NCI-H2029 treated with DMSO at 0.1 percent for 48 hours (cell line): ENCODE measurements around the gene FRK.
"Not testable (repeated sequence)": the region's sequence is repeated elsewhere in the genome, so short reads cannot be mapped to it uniquely, and the experiment has no call there.

Experiments
- DNase-seq: peaks from one replicate; lab custom pipeline; 2025; lab: John Stamatoyannopoulos, UW

Gene FRK

GRCh38 chr6:116060572-116061283 is at the start of gene FRK:
FRK (minus strand) TSS chr6:116060891; CDS start chr6:116060311, 580 bp downstream.
- no peak for DNase-seq

- no peak for DNase-seq
These were observed 48.1 kb upstream of the FRK start for GRCh38 chr6:116108836-116109235.

DNA sequence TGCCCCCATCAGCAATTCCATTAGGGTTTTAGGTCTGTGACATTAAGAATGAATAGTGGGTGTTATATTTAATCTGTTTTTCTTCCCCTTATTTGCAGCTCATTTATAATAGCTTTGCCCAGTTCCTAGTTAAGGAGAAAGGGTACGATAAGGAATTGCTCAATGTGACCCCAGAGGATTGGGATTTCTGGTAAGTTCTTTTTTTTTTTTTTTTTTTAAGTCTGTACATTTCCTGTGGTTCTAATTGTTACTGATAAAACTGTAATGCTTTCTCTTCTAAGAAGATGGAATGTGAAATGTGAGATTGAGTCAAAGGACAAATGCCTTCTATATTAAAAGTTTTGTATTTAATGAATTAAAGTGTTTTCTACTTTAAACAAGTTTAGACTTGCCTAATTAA is 45.5 kb upstream of the FRK start:
- no peak for DNase-seq

GRCh38 chr6:116105247-116105646 is 44.6 kb upstream of the FRK start:
- no peak for DNase-seq

DNA sequence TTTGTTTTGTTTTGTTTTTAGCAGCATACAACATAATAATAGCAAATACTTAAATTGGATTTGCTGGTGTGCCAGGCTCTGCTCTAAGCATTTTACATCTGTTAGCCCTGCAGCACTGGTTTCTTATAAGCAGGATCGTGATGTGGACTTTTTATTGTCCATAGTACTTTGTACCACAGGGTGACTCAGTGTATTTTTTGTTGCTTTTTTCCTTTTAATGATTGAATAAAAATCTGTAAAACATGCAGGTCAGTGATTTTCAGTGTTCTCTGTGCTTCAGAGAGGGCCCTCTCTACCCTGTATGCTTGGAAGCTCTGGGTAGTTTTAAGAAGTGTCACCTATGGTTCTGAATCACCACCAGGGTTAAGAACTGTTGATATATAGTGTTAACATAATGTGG is 43.9 kb upstream of the FRK start:
- no peak for DNase-seq

GRCh38 chr6:116102873-116103272 is 42.2 kb upstream of the FRK start:
- no peak for DNase-seq

GRCh38 chr6:116101790-116102189 is 41.1 kb upstream of the FRK start:
- DNase-seq, result no peak

- DNase-seq, result no peak
These were observed 40.6 kb upstream of the FRK start for GRCh38 chr6:116101302-116101718.

- DNase-seq, result peak; percentile 72
These were observed 40.0 kb upstream of the FRK start, which contains the start of gene NT5DC1 for GRCh38 chr6:116100419-116101301. NT5DC1 (plus strand) TSS chr6:116100853; CDS start chr6:116100931, 78 bp downstream.

DNA sequence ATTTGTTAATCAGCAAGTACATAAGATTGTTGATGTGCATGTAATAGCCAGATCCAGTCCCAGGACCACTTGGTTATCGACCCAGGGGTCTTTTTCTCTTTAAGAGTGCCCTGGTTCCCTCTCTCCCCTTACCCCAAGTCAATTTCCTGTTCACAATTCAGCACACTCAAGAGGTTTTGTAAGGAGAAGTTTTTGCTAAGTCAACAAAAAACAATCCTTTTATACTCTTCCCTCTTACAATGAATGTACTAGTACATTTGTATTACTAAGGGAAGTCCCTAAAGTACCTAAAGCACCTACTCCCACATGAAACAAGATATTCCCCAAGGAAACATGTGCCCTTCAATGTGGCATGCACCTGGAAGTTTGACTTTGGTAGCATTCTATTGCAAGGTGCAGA is 38.3 kb upstream of the FRK start:
- DNase-seq, result no peak

DNA sequence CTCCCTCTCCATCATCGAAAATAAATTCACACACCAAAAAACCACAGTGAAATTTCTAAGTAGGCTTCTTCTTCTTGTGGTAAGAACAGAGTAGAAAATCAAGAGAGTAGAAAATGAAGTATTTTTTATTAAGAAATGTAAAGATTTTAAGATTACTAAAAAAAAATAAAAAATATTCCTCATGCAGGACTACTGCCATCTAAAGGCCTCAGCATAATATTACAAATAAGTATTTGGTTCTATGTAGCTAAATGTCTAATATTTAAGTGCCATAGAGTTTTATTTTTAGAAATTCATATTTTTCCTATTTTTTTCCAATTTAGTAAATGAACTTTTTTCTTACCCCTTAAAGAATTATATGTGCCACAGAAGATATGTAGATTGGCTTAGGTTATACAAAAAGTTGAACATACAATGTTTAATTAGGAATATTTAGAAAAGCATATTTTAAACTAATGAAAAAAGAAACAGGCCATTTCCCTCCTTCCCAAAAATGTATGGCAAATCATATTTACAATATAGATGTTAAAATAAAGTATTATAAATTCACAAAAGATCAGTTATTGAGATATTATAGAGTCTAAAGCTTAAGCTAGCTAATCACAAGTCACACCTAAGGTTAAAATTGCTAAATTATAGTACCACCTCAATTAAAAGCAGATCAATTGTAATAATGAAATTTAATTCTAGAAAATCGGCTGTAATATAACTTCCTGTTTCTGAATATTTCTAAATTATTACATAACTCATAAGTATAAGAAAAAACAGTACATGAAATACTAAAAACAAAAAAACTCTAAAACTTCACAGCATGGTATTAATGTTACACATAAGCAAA is 36.5 kb upstream of the FRK start:
- DNase-seq, result no peak

DNA sequence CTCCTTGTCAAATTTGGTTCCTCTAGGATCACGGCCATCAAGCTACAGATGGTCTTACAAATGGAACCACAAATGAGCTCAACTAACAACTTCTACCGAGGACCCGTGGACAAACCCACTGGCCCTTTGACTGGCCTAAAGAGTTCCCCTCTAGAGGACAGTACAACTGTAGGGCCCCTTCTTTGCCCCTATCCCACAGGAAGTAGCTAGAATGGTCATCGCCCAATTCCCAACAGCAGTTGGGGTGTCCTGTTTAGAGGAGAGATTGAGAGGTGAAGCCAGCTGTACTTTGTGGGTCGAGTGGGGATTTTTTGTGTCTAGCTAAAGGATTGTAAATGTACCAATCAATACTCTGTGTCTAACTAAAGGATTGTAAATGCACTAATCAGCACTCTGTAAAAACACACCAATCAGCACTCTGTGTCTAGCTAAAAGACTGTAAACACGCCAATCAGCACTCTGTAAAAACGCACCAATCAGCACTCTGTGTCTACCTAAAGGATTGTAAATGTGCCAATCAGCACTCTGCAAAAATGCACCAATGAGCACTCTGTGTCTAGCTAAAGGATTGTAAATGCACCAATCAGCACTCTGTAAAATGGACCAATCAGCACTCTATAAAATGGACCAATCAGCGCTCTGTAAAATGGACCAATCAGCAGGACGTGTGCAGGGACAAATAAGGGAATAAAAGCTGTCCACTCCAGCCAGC is 35.5 kb upstream of the FRK start:
- not testable (repeated sequence) for DNase-seq

GRCh38 chr6:116094041-116094440 is 33.4 kb upstream of the FRK start:
- DNase-seq, result no peak

DNA sequence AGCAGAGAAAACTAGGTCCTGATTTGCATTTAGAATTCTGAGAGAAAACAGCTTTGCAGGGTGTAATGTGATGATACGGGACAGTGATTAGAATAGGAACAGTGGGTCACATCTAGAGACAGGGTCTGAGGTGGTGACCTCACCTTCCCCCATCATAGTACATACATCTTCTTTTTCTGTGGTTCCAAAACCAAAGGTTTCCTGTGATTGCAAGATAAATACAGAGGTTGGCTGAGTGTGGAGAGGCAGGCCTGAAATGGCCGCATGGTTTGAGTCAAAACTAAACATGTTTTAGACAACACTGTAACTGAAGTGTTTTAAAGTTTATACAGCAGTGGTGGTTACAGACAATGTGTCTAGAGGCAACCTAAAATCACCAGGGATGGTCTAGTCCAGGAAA is 29.6 kb upstream of the FRK start:
- no peak for DNase-seq

- no peak for DNase-seq
These were observed 28.3 kb upstream of the FRK start for GRCh38 chr6:116088946-116089345.

DNA sequence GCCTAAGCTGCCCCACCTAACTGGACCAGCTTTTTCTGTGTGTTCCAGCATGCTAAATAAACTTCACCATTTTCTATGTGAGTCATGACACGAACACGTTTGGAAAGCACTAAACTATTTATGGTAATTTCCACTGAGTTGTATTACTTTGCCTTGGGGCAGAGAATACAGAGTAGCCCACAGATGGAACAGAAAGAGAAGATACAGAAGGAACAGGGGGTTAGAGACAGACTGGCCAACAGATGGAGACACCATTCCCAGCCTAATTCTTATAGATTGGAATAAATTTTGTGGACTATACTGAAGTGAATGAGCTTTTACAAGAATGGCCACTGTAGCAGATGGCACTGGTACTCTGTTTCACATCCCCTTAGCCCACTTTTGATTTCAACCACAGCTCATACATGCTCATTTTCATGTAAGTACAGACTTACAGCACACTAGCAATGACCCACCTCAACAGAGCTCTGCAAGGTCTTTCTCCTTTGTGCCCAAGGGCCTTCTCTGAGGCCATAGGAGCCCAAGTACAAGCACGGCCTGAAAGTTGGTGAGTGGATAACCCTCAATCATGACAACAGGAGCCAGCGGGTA is 26.8 kb upstream of the FRK start:
- no peak for DNase-seq

GRCh38 chr6:116084284-116084683 is 23.6 kb upstream of the FRK start:
- DNase-seq, result no peak

- DNase-seq, result no peak
These were observed 22.4 kb upstream of the FRK start for GRCh38 chr6:116083052-116083451.

- no peak for DNase-seq
These were observed 18.3 kb upstream of the FRK start for GRCh38 chr6:116078945-116079344.

DNA sequence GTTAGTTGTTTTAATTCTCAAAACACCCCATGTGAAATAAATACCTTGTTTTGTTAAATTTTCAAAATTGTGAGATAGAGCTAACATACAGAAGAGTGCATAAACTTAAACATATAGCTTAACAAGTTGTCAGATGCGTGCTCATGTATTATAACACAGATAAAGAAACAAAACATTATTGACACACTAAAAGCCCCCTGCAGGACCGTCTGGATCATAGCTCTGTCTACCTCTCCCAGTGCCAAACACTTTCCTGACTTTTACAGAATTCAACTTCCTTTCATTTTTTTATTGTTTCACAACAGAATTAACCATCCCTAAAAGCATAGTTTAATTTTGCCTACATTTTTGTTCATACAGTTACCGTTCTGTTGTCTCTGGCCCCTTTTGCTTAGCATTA is 17.8 kb upstream of the FRK start:
- DNase-seq, result no peak

GRCh38 chr6:116074732-116075390 is 14.2 kb upstream of the FRK start:
- DNase-seq, result no peak
